Activated T-cell treated with anti-CD3 and anti-CD28 coated beads, Interleukin-2, amount 50 U/mL, for 4 hours (primary cell): ENCODE data around the gene GPR3. TPM values are rescaled to one million over a fixed set of nuclear protein-coding genes. Genes with fewer than 3 reads are reported as not detected.

ENCODE experiments used
- ATAC-seq, 2 donors: fragments of 200-7000 bp; cut with Tn5 transposase; one replicate each; pipeline ENCODE4 v1.10.0; 2021
- DNase-seq: peaks from one replicate; pipeline ENCODE4 v3.0.0-alpha.2; 2020
- H3K27me3 Mint-ChIP-seq: one replicate; pipeline ENCODE4 v1.8.0; 2021; ENCODE audit warnings: low read depth, mixed read lengths
- H3K36me3 Mint-ChIP-seq: one replicate; pipeline ENCODE4 v1.8.0; 2022; ENCODE audit warnings: mixed read lengths; ENCODE audit not compliant: insufficient read depth
- H3K4me1 Mint-ChIP-seq: one replicate; pipeline ENCODE4 v1.8.0; 2021; ENCODE audit warnings: low read depth, mixed read lengths
- H3K4me3 Mint-ChIP-seq: one replicate; pipeline ENCODE4 v1.8.0; 2021; ENCODE audit warnings: mild to moderate bottlenecking, moderate library complexity, mixed read lengths
- H3K9me3 Mint-ChIP-seq: one replicate; pipeline ENCODE4 v1.8.0; 2021; ENCODE audit warnings: mixed read lengths
- total RNA-seq, 3 donors: library from RNA; stranded (reverse); gene quantifications; one replicate each; pipeline ENCODE4 v1.2.1, GENCODE V29; 2021

Gene GPR3
- total RNA-seq, 3 donors from 2014 or later: 2.7 to 4.9 (median 3.4) TPM

- H3K36me3 Mint-ChIP-seq: no peaks in the 10 kb centered on the region
- no peaks in the 10 kb centered on the region for H3K9me3 Mint-ChIP-seq
- no peaks in the 10 kb centered on the region for H3K27me3 Mint-ChIP-seq
- peak; percentile 70 to 75 for ATAC-seq
- H3K4me3 Mint-ChIP-seq: peak overlapping the region; percentile 85
- peak; percentile 71 for DNase-seq
- H3K4me1 Mint-ChIP-seq: peaks cover 24% of the 10 kb centered on the region
Measured at GRCh38 chr1:27365372-27366112, 26.9 kb upstream of the GPR3 start.

DNA sequence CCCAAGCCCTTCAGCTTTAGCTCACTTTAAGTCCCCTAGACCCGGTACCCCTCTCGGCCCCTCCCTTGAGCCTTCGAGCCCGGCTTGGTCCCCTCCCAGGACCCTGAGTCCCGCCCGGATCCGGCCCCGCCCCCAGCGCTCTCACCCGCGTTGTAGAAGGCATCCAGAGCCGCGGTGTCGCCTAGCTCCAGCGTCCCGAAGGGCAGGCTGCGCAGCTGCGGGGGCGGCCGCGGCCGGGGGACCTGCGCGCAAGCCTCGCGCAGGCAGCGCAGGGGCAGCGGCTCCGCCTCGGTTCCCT lies 26.4 kb upstream of the GPR3 start:
- H3K27me3 Mint-ChIP-seq: no peaks in the 10 kb centered on the region
- no peaks in the 10 kb centered on the region for H3K9me3 Mint-ChIP-seq
- H3K36me3 Mint-ChIP-seq: no peaks in the 10 kb centered on the region
- peak; percentile 63 for DNase-seq
- ATAC-seq: peak; percentile 74 to 75
- peak overlapping the region; percentile 85 for H3K4me3 Mint-ChIP-seq
- H3K4me1 Mint-ChIP-seq: peaks cover 24% of the 10 kb centered on the region

- peak; percentile 25 for DNase-seq
- Mint-ChIP-seq H3K9me3 (no peaks in the 10 kb centered on the region), H3K36me3 (no peaks in the 10 kb centered on the region), H3K27me3 (no peaks in the 10 kb centered on the region), H3K4me1 (peaks cover 24% of the 10 kb centered on the region), H3K4me3 (peak within 1 kb of the TSS; percentile 85)
- ATAC-seq: peak; percentile 47 to 51
Measured at GRCh38 chr1:27366411-27367159, 25.8 kb upstream of the GPR3 start, which contains the start of gene MAP3K6. Gene MAP3K6, minus strand, starts transcription at chr1:27366961. Its CDS starts 364 bp downstream, at chr1:27366597.

- Mint-ChIP-seq H3K4me3 (peak overlapping the region; percentile 68), H3K36me3 (no peaks in the 10 kb centered on the region), H3K4me1 (peaks cover 24% of the 10 kb centered on the region), H3K27me3 (no peaks in the 10 kb centered on the region), H3K9me3 (no peaks in the 10 kb centered on the region)
- ATAC-seq (no peak), DNase-seq (no peak)
Measured at GRCh38 chr1:27367160-27367650, 25.2 kb upstream of the GPR3 start.

- H3K4me3 Mint-ChIP-seq: no peak overlapping the region
- H3K4me1 Mint-ChIP-seq: peaks cover 24% of the 10 kb centered on the region
- ATAC-seq: no peak
- no peak for DNase-seq
- no peaks in the 10 kb centered on the region for H3K27me3 Mint-ChIP-seq
- H3K36me3 Mint-ChIP-seq: no peaks in the 10 kb centered on the region
- H3K9me3 Mint-ChIP-seq: no peaks in the 10 kb centered on the region
Measured at GRCh38 chr1:27368869-27369582, 23.4 kb upstream of the GPR3 start.

GRCh38 chr1:27372022-27372807 lies 20.2 kb upstream of the GPR3 start:
- Mint-ChIP-seq H3K9me3 (no peaks in the 10 kb centered on the region), H3K27me3 (no peaks in the 10 kb centered on the region), H3K4me3 (no peak overlapping the region), H3K4me1 (peaks cover 10% of the 10 kb centered on the region), H3K36me3 (no peaks in the 10 kb centered on the region)
- ATAC-seq: no peak
- no peak for DNase-seq

DNA sequence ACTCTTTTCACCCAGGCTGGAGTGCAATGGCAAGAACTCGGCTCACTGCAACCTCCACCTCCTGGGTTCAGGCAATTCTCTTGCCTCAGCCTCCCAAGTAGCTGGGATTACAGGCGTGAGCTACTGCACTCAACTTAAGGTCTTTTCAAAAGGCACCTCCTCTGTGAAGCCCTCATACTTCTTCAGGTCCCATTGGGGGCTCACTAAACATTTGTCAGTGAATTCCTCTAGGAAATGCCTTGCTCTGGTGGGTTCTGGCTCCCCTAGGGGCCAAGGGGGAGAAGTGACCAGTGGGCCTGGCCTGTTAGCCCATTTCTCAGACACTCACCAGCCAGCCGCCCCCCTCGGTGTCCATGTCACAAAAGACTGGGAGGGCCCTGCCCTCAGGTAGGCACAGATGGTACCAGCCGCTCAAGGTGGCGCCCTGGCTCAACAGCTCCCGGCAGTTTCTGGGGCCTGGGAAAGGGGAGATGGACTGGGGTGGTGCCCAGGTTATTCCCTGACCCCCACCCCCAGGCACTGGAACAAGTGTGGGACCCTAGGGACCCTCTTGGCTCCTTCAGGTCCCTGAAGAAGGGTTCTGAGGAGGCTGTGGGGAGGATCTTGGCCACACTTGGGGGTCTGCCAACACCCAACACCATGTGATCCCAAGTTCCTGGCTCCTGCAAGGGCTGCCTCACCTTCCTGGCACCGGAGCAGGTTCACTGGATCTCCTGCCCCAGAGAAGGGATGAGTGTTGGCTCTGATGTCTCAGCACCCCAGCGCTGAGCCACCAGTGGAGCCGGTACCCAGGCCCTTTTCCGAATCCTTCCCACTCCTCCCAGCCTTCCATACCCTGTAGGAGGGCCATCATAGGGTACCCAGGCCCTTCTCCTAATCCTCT lies 19.4 kb upstream of the GPR3 start:
- H3K36me3 Mint-ChIP-seq: no peaks in the 10 kb centered on the region
- DNase-seq (no peak), ATAC-seq (peak in 1 of 2 donors; percentile 35)
- peaks cover 7% of the 10 kb centered on the region for H3K4me1 Mint-ChIP-seq
- H3K27me3 Mint-ChIP-seq: no peaks in the 10 kb centered on the region
- H3K4me3 Mint-ChIP-seq: no peak overlapping the region
- H3K9me3 Mint-ChIP-seq: no peaks in the 10 kb centered on the region

DNA sequence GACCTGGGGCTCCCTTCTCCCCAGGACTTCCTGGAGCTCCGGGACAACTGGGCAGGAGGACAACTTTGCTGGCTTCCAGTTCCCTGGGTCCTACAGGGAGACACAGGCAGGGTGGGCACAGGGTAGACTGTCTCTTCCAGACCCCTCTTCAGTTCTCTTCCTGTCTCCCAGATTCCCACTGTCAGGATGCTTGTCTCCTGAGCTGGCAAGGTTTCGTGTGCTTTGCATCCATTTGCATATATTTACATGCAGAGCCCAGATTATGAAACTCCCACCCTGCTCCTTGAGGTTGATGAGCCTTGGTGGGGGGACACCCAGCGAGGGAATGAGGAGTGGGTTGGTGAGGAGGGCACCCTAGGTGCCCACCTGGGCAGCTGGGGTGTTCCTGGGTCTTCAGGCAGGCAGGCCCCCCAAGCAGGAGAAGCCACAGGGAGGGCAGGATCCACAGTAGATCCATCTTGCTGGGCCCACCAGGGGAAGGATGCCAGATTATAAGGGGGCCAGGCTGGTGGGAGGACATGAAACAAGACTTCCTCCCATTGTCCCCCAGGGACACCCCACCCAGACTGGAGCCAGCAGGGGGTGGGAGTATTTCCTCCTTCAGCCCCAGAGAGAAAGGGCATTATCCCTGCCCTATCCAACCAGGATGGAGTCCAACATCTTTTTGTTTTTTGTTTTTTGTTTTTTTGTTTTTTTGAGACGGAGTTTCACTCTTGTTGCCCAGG lies 17.9 kb upstream of the GPR3 start, which contains the start of gene FCN3:
Gene FCN3 (minus strand): TSS at position 463 of the 725 bp plus-strand sequence. CDS start 6 bp downstream, at position 457.
- H3K4me1 Mint-ChIP-seq: peaks cover 3% of the 10 kb centered on the region
- ATAC-seq: no peak
- H3K27me3 Mint-ChIP-seq: no peaks in the 10 kb centered on the region
- no peak for DNase-seq
- H3K9me3 Mint-ChIP-seq: no peaks in the 10 kb centered on the region
- H3K4me3 Mint-ChIP-seq: no peak within 1 kb of the TSS
- no peaks in the 10 kb centered on the region for H3K36me3 Mint-ChIP-seq

DNA sequence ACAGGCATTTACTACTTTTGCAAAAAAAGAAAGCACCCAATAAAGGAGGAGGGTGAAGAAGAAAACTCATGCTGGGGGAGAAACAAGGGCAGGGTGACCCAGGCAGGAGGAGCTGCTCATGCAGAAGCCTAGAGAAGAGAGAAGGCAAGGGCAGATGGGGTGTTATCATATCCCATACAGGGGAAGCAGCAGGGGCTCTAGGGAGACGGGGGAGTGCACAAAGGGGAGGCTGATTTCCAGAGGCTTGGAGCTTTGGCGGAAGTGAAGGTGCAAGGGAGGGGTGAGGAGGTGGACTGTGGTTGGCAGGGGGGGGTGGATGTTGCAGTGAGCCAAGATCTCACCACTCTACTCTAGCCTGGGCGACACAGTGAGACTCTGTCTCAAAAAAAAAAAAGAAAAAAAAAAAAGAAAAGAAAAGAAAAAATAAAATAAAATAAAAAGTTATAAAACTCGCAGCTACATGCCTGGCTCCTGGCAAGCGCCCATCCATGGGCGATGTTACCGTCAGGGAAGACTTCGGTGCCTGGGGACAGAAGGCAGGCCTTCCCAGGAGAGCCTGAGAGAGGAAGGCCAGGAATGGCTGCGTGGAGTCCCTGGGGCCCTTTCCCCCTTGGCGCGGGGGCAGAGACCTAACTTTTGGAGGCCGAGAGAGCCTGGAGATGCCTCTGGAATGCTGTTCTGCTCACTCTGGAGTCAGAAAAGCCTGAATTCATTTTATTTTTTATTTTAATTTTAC lies 14.5 kb upstream of the GPR3 start:
- Mint-ChIP-seq H3K27me3 (no peaks in the 10 kb centered on the region), H3K4me1 (no peaks in the 10 kb centered on the region), H3K4me3 (no peak overlapping the region), H3K36me3 (no peaks in the 10 kb centered on the region), H3K9me3 (no peaks in the 10 kb centered on the region)
- ATAC-seq: no peak
- no peak for DNase-seq

- no peaks in the 10 kb centered on the region for H3K27me3 Mint-ChIP-seq
- ATAC-seq (no peak), DNase-seq (no peak)
- no peaks in the 10 kb centered on the region for H3K4me1 Mint-ChIP-seq
- H3K4me3 Mint-ChIP-seq: no peak overlapping the region
- no peaks in the 10 kb centered on the region for H3K36me3 Mint-ChIP-seq
- no peaks in the 10 kb centered on the region for H3K9me3 Mint-ChIP-seq
Measured at GRCh38 chr1:27379564-27380122, 12.8 kb upstream of the GPR3 start.

DNA sequence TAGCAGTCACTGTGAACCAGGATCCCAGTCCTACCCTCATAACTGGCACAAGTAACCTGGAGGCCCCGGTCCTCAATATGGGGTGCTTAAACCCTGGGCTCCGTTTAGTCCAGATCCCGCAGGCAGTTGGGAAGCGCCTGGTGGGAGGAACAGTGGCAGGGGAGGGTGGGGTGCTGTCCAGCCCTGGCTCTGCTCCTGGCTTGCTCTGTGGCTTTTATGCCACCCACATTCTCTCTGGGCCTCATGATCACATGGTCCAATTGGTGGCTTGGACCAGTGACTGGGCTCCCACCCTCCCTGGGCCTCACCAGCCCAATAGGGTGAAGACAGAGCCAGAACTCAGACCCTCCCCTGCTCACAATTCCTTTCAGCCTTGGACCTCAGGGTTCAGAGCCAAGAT lies 12.2 kb upstream of the GPR3 start:
- no peaks in the 10 kb centered on the region for H3K27me3 Mint-ChIP-seq
- no peaks in the 10 kb centered on the region for H3K36me3 Mint-ChIP-seq
- no peaks in the 10 kb centered on the region for H3K9me3 Mint-ChIP-seq
- ATAC-seq (no peak), DNase-seq (no peak)
- H3K4me3 Mint-ChIP-seq: no peak overlapping the region
- H3K4me1 Mint-ChIP-seq: no peaks in the 10 kb centered on the region
